MCF 10A (cell line): Measurements from ENCODE around the gene CAPZB. TPM values are rescaled to one million over a fixed set of nuclear protein-coding genes. Genes with fewer than 3 reads are reported as not detected.

Source experiments
- BruUV-seq: library from RNA; stranded (reverse); fragments of 400-500 nt; replicated peaks from 2 replicates; lab custom pipeline; 2021; lab: Mats Ljungman, UMichigan
- CTCF ChIA-PET: fragments of 300-600 bp; sonication (Branson Sonifier 250); formaldehyde crosslinking; extraction: SDS; loops from one replicate; lab custom pipeline; 2021; ENCODE audit warnings: antibody characterized with exemption, inconsistent platforms; lab: Yijun Ruan, JAX
- POLR2A ChIA-PET: fragments of 300-600, 350-650 bp; sonication (Branson Sonifier 250); formaldehyde crosslinking; extraction: SDS; loops from one replicate; lab custom pipeline; 2020; ENCODE audit warnings: antibody characterized with exemption, inconsistent platforms; lab: Yijun Ruan, JAX
- DNase-seq: peaks from one replicate; pipeline ENCODE4 v3.0.0-alpha.2; 2018; ENCODE audit not compliant: unreplicated experiment
- H3K27ac Mint-ChIP-seq: one replicate; pipeline ENCODE4 v1.8.0; 2022; ENCODE audit warnings: mild to moderate bottlenecking, low read depth, mixed read lengths; ENCODE audit not compliant: unreplicated experiment
- H3K27me3 Mint-ChIP-seq: one replicate; pipeline ENCODE4 v1.8.0; 2022; ENCODE audit warnings: mixed read lengths; ENCODE audit not compliant: insufficient read depth, unreplicated experiment
- H3K36me3 Mint-ChIP-seq: one replicate; pipeline ENCODE4 v1.8.0; 2022; ENCODE audit warnings: mild to moderate bottlenecking, moderate library complexity, mixed read lengths; ENCODE audit not compliant: insufficient read depth, unreplicated experiment
- H3K4me1 Mint-ChIP-seq: one replicate; pipeline ENCODE4 v1.8.0; 2022; ENCODE audit warnings: mixed read lengths; ENCODE audit not compliant: insufficient read depth, unreplicated experiment
- H3K4me3 Mint-ChIP-seq: one replicate; pipeline ENCODE4 v1.8.0; 2022; ENCODE audit warnings: mild to moderate bottlenecking, moderate library complexity, mixed read lengths; ENCODE audit not compliant: unreplicated experiment
- H3K9me3 Mint-ChIP-seq: one replicate; pipeline ENCODE4 v1.8.0; 2022; ENCODE audit warnings: mixed read lengths; ENCODE audit not compliant: unreplicated experiment
- intact Hi-C: fragments of 100-400 bp; cut with micrococcal nuclease; formaldehyde crosslinking; loops from 2 replicates; pipeline ENCODE4 v1.14.1; 2022
- total RNA-seq: library from RNA; stranded (reverse); gene quantifications from 2 replicates; pipeline ENCODE4 v1.2.3, GENCODE V29; 2022
- TF ChIP-seq, protein P1 (sequence below): fragments of 200-600 bp; IDR thresholded peaks from one replicate; pipeline ENCODE4 v1.8.0; 2022; ENCODE audit warnings: antibody characterized with exemption, mild to moderate bottlenecking; ENCODE audit not compliant: unreplicated experiment

CAPZB gene
- total RNA-seq, 1 experiment from 2014 or later: 252 TPM

DNA sequence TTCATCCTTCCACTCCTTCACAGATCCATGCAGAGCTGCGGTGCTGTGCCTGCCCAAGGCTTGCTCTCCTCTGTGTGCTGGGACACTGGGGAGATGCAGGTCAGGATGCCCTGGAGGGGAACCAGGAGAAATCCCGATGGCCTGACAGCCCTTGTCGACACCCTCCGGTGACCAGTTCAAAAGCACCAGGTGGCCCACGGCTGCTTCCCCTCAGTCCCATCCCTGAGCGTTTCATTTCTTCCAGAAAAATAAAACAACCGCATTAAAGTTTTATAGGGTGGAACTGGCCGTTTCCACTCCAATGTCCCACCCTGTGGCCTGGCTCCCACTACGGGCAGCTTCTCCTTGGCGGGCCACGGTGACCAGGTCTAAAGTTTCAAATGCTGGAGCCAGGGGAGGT lies 124.9 kb downstream of the CAPZB start:
- TF ChIP-seq, protein P1, sequence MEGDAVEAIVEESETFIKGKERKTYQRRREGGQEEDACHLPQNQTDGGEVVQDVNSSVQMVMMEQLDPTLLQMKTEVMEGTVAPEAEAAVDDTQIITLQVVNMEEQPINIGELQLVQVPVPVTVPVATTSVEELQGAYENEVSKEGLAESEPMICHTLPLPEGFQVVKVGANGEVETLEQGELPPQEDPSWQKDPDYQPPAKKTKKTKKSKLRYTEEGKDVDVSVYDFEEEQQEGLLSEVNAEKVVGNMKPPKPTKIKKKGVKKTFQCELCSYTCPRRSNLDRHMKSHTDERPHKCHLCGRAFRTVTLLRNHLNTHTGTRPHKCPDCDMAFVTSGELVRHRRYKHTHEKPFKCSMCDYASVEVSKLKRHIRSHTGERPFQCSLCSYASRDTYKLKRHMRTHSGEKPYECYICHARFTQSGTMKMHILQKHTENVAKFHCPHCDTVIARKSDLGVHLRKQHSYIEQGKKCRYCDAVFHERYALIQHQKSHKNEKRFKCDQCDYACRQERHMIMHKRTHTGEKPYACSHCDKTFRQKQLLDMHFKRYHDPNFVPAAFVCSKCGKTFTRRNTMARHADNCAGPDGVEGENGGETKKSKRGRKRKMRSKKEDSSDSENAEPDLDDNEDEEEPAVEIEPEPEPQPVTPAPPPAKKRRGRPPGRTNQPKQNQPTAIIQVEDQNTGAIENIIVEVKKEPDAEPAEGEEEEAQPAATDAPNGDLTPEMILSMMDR: no peak
- POLR2A ChIA-PET: interaction anchor here (0.6 to 1.8 kb wide), 12 partner anchors 13 to 331 kb away, joined by 3 to 13 read pairs (median 4); partner anchors contain the start of genes AKR7A2 and SLC66A1
- CTCF ChIA-PET: interaction anchor here (1.1 to 1.4 kb wide), 2 partner anchors 18 to 19 kb away, joined by 3 read pairs; no protein-coding TSS in a partner anchor
- peaks cover 25% of the 10 kb centered on the region for H3K36me3 Mint-ChIP-seq
- no peaks in the 10 kb centered on the region for H3K9me3 Mint-ChIP-seq
- no peaks in the 10 kb centered on the region for H3K27me3 Mint-ChIP-seq
- intact Hi-C loops: no loop called here
- H3K4me1 Mint-ChIP-seq: peaks cover 8% of the 10 kb centered on the region
- no peak overlapping the region for H3K27ac Mint-ChIP-seq
- no peak for DNase-seq
- BruUV-seq: no TSS peak
- no peak overlapping the region for H3K4me3 Mint-ChIP-seq

GRCh38 chr1:19360016-19360415 lies 125.3 kb downstream of the CAPZB start:
- ChIA-PET POLR2A (interaction anchor here (0.6 to 1.8 kb wide), 7 partner anchors 13 to 332 kb away, joined by 3 to 13 read pairs (median 4); partner anchors contain the start of genes AKR7A2 and SLC66A1), CTCF (interaction anchor here (1.1 to 1.4 kb wide), 2 partner anchors 17 to 19 kb away, joined by 3 read pairs; no protein-coding TSS in a partner anchor)
- H3K27me3 Mint-ChIP-seq: no peaks in the 10 kb centered on the region
- peaks cover 8% of the 10 kb centered on the region for H3K4me1 Mint-ChIP-seq
- peaks cover 25% of the 10 kb centered on the region for H3K36me3 Mint-ChIP-seq
- BruUV-seq: no TSS peak
- intact Hi-C loops: no loop called here
- no peak overlapping the region for H3K27ac Mint-ChIP-seq
- TF ChIP-seq, protein P1: no peak
- H3K9me3 Mint-ChIP-seq: no peaks in the 10 kb centered on the region
- H3K4me3 Mint-ChIP-seq: no peak overlapping the region
- DNase-seq: no peak

- H3K9me3 Mint-ChIP-seq: no peaks in the 10 kb centered on the region
- no peak overlapping the region for H3K27ac Mint-ChIP-seq
- BruUV-seq: no TSS peak
- intact Hi-C loops: no loop called here
- CTCF ChIA-PET: no interaction called here
- DNase-seq: no peak
- H3K36me3 Mint-ChIP-seq: peaks cover 26% of the 10 kb centered on the region
- TF ChIP-seq, protein P1: no peak
- H3K27me3 Mint-ChIP-seq: no peaks in the 10 kb centered on the region
- POLR2A ChIA-PET: no interaction called here
- H3K4me1 Mint-ChIP-seq: peaks cover 8% of the 10 kb centered on the region
- H3K4me3 Mint-ChIP-seq: no peak overlapping the region
Observed at GRCh38 chr1:19359357-19359756, 126.0 kb downstream of the CAPZB start.

GRCh38 chr1:19358710-19359109 lies 126.6 kb downstream of the CAPZB start:
- Mint-ChIP-seq H3K36me3 (peaks cover 27% of the 10 kb centered on the region), H3K27me3 (no peaks in the 10 kb centered on the region), H3K4me3 (no peak overlapping the region), H3K27ac (no peak overlapping the region), H3K9me3 (no peaks in the 10 kb centered on the region), H3K4me1 (peaks cover 8% of the 10 kb centered on the region)
- BruUV-seq: no TSS peak
- ChIA-PET CTCF (interaction anchor here (0.6 to 0.9 kb wide), 2 partner anchors 8 to 295 kb away, joined by 3 to 4 read pairs; no protein-coding TSS in a partner anchor), POLR2A (no interaction called here)
- TF ChIP-seq, protein P1: no peak
- intact Hi-C loops: no loop called here
- no peak for DNase-seq
